Inflammatory macrophage treated with lipopolysaccharide for 1 hour (primary cell): ENCODE data around the gene MVK.

ENCODE experiments used
- DNase-seq, 2 donors: peaks; one replicate each; pipeline ENCODE4 v3.0.0-alpha.2; 2020 to 2022

MVK gene

DNA sequence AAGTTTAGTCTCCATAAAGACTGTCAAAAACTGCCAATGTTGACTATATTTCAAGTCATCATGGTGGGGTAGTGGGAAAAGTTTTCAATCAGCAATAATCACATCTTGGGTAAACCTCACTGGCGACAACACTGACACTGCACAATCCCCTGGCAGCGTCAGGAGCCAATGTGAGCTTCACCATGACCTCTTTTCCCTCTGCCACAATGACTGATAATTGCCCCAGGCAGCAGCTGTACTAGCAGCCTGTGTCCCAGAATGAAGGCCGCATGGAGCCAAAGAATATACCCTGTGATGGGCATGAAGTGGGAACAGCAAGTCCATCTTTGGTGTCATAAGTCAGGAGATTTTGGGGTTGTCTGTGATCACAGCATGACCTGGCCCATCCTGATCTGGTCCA is 5.6 kb upstream of the MVK start:
- no peak for DNase-seq

DNA sequence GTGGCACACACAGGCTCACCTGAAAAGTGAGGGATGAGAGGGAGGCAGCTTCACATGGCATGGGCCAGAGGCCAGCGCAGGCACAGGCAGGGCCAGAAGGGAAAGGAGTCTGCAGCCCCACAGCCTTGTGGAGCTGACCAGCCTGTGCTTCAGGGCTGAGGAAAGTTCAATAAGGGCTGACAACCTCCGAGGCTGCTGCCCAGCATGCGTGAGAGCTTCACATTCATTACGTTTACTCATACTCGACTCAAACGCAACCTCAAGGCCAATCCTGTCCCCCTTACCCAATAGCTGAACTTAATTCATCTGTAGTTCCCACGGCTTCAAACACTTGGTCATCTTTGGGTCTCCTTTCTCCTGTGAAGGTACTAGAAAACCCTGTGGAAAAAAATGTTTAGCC is 5.1 kb upstream of the MVK start:
- no peak for DNase-seq

DNA sequence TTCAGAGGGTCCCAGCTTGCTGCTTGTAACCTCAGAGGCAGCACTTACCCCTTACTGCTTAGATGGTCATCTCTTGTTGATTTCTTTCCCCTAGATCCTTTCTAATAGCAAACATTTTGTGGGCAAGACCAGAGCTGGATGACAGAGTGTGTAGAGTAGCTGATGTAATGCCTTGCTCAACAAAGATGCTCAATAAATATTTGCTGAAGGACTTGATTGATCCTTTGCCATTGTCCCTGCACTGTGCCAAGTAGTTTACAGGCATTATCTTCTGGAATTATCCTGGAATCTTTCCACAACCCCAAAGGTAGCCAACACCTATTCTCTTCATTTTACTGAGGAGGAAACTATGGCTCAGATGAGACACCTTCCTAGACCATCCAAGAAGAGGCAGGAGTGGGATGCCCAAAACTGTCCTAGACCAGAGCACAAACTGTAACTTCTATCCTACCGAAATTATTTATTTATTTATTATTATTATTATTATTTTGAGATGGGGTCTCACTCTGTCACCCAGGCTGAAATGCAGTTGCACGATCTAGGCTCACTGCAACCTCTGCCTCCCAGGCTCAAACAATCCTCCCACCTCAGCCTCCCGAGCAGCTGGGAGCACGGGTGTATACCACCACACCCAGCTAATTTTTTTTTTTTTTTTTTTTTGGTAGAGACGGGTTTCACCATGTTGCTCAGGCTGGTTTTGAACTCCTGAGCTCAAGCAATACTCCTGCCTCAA is 1.7 kb upstream of the MVK start:
- DNase-seq, result no peak

DNA sequence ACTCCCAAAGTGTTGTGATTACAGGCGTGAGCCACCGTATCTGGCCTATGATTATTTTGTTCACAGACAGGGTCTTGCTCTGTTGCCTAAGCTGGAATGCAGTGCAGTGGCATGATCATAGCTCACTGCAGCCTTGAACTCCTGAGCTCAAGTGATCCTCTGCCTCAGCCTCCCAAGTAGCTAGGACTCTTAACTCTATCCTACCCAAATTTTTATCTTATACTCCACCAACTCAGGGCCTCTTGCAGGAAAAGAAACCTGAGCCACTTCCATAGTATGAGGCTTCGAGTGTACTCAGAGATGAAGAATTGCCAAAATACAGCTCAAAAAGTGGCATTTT is 1.1 kb upstream of the MVK start:
- DNase-seq, result no peak

DNA sequence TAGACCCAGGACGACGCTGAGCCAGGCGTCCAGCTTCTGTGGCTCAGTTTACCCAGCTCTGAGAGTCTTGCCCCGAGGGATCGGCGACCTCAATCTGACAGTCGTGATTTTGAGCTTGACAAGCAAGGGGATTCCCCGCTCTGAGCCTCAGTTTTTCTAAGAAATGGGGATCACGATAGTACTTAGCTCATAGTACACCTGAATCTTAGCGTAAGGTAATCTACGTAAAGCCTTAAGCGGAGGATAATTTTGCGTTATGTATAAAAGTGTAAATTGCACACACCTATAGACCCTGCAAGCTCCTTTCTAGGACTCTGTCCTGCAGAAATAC is 285 bp downstream of the MVK start:
- peak in 1 of 2 donors; percentile 9 for DNase-seq

DNA sequence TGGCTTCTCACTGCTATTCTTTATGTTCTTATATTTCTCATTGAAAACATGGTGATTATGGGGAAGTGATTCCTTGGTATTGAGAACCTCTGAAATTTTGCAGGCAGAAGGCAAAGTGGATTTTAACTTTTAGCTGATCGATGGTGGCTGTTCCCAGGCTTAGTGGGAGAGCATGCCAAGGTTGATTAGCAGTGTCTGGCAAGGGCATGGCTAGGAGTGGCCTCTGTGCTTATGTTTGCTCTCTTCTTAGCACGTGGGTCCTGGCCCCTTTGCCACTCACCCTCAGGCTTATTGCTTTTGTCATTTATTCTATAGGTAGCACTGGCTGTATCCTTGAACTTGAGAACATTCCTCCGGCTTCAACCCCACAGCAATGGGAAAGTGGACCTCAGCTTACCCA is 2.1 kb downstream of the MVK start:
- DNase-seq, result no peak

DNA sequence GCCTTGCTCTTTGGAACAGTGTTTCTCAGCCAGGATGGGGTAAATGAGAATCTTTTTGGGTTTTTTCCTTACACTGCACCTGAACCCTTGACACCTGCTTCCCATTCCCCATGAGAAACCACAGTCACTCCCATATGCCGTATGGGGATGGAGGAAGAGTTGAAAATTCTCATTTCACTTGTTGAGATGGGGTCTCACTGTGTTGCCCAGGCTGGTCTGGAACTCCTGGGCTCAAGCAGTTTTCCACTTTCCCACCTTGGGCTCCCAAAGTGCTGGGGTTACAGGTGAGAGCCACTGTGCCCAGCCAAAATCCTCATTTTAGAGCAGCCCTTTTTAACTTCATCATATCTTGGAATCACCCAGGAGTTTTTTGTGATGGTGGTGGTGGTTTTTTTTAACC is 3.7 kb downstream of the MVK start:
- DNase-seq, result no peak

DNA sequence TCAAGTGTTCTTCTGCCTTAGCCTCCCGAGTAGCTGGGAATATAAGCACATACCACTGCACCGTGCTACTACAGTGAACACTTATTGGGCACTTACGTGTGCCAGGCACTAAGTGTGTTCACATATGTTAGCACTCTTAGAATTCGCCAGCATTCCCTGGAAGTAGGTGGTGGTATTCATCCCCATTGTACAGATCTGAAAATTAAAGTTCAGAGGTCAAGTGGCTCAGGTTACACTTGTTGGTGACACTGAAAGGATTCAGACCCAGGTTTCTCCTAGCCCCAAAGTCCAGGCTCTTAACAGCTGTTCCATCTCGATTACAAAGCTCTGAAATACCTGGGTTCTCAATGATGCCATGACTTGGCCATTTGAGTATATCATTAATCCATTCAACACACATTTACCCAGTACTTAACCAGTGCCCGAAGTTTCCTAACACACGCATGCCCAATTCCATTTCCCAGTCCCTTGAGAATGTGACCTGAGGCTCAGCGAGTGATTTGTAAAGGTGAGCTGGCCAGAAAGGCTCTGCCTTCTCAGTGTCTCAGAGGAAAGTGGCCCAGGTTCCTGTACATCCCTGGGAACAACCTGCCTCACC is 4.8 kb downstream of the MVK start:
- no peak for DNase-seq

DNA sequence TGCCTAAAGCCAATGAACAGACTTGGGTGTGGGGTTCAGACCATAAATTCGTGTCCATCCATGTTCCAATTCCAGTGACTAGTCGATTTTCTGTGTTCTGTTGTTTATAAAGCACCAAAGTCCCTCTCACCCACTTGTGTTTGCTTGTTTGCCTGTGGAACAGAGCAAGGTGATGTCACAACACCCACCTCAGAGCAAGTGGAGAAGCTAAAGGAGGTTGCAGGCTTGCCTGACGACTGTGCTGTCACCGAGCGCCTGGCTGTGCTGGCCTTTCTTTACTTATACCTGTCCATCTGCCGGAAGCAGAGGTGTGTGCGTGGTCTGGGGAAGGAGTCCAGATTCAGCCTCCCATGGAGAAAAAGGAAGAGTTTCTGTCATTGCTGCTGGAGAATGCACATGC is 6.0 kb downstream of the MVK start:
- no peak for DNase-seq

DNA sequence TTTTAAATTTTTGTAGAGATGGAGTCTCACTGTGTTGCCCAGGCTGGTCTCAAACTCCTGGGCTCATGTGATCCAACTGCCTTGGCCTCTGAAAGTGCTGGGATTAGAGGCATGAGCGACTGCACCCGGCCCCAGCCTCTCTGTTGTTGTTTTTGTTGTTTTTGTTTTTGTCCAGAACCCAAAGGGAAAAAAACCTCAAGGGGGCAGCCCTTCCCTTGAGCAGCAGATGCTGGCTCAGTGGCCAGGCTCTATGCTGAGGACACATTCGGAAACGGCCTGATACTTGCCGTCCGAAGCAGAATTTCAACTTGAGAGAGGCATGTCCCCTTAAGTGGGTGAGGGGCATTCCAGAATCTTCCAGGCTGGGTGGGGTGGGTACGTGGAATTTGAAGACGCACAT is 6.7 kb downstream of the MVK start:
- DNase-seq, result no peak

DNA sequence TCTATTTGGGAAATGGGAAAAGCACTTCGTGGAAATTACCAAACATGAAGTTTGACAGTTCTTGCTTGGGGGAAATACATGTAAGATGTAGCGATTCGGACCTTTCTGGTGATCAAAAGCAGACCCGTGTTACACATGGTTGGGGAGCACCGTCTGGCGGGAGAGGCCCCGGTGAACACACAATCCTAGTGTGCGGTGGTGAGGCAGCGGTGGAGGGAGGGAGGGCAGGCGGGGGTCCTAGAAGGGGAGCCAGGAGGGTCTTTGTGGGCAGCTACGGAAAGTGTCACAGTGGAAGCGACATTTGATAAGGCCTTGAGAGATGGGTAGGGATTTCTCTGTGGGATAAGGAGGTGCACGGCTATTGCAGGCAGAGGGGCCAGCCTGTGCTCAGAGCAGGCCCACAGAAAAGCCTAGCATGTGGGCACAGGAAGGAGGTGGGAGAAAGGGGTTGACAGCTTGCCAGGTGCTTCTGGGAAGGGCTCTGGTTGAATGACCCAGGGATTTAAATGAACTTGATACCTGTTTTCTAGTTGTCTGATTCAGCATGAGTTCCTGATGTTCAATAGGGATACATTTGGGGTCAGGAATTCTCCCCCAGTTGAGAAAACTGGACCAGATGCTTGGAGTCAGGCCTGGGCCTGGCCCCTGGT is 7.2 kb downstream of the MVK start:
- no peak for DNase-seq

DNA sequence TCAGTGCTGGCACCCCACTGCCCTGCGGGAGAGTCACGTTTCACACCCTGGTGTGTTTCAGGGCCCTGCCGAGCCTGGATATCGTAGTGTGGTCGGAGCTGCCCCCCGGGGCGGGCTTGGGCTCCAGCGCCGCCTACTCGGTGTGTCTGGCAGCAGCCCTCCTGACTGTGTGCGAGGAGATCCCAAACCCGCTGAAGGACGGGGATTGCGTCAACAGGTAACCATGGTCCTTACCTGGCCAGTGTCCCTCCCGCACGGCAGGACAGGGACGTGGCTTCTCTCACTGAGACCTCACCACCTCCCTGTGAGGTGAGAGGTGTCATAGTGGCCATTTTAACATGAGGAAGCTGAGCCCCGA is 7.7 kb downstream of the MVK start:
- no peak for DNase-seq

DNA sequence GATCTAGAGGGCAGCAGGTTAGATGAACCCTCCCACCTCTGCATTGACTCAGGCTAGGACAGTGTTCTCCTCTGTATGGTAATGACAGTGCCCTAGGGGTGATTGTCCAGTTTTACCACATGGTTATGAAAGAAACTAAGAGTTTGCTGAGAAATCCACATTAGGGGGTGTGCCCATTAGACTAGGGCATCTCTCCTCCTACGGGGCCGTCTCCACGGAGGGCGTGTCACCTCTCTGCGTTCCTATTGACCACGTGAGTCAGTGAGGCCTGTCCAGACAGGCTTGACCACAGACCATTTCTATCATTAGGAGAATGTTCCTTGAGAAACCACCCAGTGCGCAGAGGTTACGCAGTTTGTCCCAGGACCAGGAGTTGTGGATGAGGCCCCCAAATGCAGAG is 8.3 kb downstream of the MVK start:
- no peak for DNase-seq

DNA sequence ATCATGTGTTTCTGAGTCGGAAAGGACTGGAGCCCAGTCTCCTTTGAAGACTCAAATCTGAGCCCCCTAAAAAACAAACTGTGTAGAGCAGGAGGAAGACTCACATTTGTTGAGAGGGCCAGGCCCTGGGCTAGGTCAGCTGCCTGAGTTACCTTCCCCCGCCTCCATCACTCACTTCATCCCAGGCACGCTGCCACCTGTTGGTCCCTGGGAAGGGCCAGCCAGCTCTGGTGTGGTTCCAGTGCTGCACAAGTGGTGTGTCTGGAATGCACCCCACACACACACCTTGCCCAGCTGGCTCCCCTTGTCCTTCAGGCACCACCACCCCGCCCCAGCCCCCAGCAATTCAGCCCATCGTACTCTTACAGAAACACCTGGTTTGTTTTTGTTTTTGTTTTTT is 9.0 kb downstream of the MVK start:
- DNase-seq, result no peak

DNA sequence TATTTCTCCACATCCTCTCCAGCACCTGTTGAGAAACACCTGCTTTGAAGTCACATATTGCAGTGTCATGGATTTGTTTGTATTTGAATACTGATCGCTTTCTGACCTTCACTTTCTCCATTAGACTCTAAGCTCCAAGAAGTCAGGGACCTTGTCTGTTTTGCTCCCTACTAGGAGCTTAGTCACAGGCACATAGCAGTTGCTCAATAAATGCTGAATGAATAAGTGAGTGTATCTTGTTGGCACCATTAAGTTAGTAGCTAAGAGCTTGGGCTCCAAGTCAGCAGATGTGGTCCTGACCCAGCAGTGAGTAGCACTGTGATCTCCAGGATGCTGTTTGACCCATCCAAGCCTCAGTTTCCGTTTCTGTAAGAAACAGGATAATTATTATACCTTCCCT is 10.1 kb downstream of the MVK start:
- DNase-seq, result no peak

DNA sequence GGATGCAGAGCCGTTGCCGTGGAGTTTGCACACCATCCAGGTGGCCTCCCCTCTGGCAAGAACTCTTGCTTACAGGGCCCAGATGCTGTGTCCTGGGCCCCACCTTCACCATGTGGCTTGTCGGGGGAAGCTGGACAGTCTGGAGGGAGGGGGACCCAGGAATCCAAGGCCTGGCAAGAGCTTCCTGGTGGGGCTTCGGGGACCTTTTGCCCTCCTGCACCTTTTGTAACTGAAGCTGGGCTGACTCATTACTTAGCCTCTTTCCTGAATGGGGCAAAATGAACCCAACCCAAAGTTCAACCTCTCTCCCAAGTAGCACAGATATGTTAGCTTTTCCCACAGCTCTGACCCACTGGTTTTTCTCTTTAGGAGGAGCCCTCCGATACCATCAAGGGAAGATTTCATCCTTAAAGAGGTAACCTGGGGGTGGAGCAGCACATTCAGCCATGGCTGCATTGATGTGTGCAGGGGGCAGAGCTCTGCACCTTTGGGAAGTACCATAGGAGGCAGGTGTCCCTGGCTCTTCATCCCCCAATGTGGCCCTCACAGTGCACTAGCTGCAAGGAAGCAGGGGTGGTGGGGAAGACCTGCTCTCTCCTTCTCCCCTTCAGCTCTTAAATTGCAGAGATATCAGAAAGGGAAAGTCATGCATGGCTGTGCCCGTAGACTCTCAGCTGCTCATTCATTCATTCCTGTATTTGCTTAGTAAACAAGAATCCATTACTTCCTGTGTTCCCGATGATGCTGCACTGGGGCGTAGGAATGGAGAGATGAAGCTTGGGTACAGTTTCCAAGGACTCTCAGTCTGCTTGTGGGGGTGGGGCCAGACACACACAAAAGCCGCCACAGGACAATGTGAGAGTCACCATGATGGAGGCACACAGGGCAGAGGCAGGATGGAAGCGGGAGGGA is 13.0 kb downstream of the MVK start:
- no peak for DNase-seq

DNA sequence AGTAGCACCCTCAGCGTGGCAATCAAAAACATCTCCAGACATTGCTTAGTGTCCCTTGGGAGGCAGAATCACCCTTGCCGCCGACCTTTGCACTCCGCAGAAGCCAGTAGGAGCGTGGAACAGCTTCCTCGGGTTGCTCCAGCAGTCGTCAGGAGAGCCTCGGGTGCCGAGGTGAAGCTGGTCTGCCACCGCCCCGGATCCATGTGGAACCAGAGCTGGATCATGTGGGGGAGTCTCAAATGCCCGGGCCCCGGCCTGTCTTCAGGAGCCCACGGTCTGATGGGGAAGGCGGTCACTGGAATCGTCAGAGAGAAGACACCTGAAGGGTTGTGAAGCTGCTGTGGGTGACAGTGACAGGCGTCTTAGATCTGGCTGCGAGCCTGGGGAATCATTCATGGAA is 14.3 kb downstream of the MVK start:
- DNase-seq, result no peak

DNA sequence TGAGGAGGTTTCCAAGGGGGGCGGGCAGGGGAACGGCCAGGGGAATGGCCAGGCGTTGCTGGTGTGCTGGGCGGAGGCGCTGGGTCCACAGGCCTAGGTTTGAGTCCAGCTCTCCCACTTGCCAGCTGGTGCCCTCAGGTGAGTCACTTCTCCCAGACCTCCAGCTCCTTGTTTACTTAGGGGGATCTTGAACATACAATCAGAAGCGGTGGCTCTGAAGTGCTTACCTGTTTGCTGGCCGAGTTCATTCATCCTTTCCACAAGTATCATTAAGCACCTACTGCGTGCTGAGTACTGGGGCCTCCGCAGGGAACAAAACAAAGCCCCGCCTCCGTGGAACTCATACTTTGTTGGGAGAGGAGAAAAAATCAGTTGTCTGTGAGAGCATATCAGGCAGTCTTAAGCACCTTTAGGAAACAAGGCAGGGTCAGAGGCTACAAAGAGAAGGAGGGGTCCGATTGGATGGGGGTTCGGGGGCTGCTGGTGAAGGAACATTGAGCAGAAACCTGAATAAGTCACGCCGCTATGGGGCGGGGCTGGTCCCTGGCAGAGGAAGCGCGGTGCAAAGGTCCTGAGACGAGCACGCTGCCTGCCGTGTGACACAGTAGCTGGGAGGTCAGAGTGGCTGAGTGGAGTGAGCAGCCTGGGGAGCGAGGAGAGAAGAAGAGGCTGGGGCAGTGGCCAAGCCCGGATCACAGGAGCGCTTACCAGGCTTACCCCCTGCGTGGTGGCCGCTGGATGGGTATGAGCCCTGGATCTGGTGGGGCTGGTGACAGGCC is 15.1 kb downstream of the MVK start:
- DNase-seq, result no peak

DNA sequence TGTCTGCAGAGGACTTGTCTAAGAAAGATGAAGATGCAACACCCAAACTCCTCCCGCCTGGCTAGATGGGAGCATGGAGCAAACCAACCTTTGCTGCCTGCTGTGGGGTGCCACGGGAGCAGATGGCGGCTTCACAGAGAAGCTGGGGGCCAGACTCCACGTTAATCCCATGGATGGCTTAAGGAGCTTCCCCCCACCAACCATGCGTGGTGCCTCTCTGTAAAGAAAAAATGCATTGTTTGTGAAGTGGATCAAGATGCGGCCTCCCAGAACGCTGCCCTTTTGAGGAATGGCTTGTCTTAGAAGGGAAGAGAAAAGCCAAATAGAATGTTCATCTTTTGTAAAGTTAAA is 15.6 kb downstream of the MVK start:
- no peak for DNase-seq

DNA sequence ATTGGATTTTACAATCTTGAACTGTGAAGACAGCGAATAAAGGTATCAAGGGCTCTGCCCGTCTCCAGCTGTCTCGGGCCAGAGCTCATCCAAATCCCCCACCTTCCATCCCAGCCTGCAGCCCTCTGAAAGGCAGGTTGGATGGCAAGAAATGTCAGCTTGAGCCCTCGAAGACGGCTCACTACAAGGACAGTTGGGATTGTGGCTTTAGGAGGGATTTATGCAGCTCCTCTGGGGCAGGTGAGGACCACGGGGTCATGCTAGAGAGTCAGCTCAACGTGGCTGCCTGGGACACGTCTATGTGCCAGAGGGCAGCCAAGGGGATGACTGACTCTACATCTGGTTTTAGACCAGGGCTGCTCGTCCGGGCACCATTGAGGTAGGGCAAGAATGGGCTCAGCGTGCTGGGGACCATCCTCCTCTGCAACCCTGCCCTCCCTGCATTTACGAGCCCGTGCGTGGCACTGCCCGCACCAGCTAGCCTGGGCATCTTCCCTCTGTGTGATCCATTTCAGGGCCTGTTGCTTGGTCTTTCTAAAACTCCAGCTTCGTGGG is 16.2 kb downstream of the MVK start:
- DNase-seq, result no peak

DNA sequence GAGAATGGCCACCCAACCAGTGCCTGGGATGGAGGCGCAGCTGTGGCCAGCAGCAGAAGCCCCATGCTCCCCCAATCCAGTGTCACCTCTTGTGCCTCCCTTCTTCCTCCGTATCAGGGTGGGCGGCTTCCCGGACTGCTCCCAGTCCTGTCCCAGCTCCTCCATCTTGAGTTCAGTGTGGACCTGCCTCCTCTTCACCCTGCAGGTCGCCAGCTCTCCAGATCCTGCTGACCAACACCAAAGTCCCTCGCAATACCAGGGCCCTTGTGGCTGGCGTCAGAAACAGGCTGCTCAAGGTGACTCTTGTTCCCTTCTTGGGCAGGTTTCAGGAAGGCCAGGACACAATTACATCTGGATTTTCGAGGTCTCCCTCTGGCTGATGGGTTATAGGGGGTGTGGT is 17.0 kb downstream of the MVK start:
- DNase-seq, result no peak

DNA sequence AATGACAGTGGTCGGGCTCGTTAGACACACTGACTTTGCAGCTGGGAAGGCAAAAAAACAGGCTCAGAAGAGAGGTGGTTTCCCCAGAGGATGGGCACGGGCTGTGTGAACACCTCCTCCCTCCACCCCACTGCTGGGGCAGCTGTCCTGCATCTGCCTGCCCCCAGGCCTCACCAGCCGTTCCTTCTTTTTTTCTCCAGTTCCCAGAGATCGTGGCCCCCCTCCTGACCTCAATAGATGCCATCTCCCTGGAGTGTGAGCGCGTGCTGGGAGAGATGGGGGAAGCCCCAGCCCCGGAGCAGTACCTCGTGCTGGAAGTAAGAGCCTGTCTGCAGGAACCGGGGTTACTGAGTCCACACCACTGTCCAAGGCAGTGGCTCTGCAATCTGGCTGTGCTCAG is 17.4 kb downstream of the MVK start:
- no peak for DNase-seq
